Stimulated activated CD4-positive, alpha-beta T cell treated with anti-CD3 and anti-CD28 coated beads, Interleukin-2, amount 100 ng/mL, for 24 hours (primary cell): Measurements from ENCODE around the gene EN1.

Experiments
- DNase-seq, 2 donors: peaks; one replicate each; pipeline ENCODE4 v3.0.0-alpha.2; 2020

Gene EN1

GRCh38 chr2:118855451-118856279, 8.2 kb upstream of the EN1 start:
- peak; percentile 87 to 89 for DNase-seq

GRCh38 chr2:118854507-118855345, 7.3 kb upstream of the EN1 start:
- DNase-seq = no peak

- DNase-seq = no peak
Measured at GRCh38 chr2:118853651-118854291, 6.3 kb upstream of the EN1 start.

GRCh38 chr2:118853129-118853640, 5.7 kb upstream of the EN1 start:
- DNase-seq = no peak

- DNase-seq = no peak
Measured at GRCh38 chr2:118852605-118853128, 5.2 kb upstream of the EN1 start.

- DNase-seq = no peak
Measured at GRCh38 chr2:118851650-118852049, 4.2 kb upstream of the EN1 start.

GRCh38 chr2:118850901-118851415, 3.5 kb upstream of the EN1 start:
- DNase-seq = no peak

- DNase-seq = no peak
Measured at GRCh38 chr2:118850168-118850900, 2.9 kb upstream of the EN1 start.

- DNase-seq = no peak
Measured at GRCh38 chr2:118849226-118850167, 2.0 kb upstream of the EN1 start.

- no peak for DNase-seq
Measured at GRCh38 chr2:118848381-118849225, 1.2 kb upstream of the EN1 start.

- no peak for DNase-seq
Measured at GRCh38 chr2:118847762-118848172, 319 bp upstream of the EN1 start.

- DNase-seq = no peak
Measured at GRCh38 chr2:118846442-118846952, 951 bp downstream of the EN1 start.

GRCh38 chr2:118845522-118846441, 1.7 kb downstream of the EN1 start:
- DNase-seq = no peak

- DNase-seq = no peak
Measured at GRCh38 chr2:118845005-118845521, 2.4 kb downstream of the EN1 start.

GRCh38 chr2:118844261-118845004, 3.0 kb downstream of the EN1 start:
- no peak for DNase-seq

- no peak for DNase-seq
Measured at GRCh38 chr2:118843483-118844132, 3.8 kb downstream of the EN1 start.
